GM18873 (cell line): ENCODE data around the gene PRKG1.
"Not testable (repeated sequence)": the region's sequence is repeated elsewhere in the genome, so short reads cannot be mapped to it uniquely, and the experiment has no call there.

Experiments used
- ATAC-seq: cut with Tn5 transposase; IDR thresholded peaks from one replicate; pipeline ENCODE4 v1.9.1; 2021; ENCODE audit warnings: mild to moderate bottlenecking, moderate library complexity, moderate number of reproducible peaks; ENCODE audit not compliant: unreplicated experiment, low FRiP score

Gene PRKG1

GRCh38 chr10:51112013-51112412 is 37.7 kb downstream of the PRKG1 start:
- no peak for ATAC-seq

- no peak for ATAC-seq
Observed at GRCh38 chr10:51113007-51113406, 38.7 kb downstream of the PRKG1 start.

- no peak for ATAC-seq
Observed at GRCh38 chr10:51117053-51117660, 42.9 kb downstream of the PRKG1 start.

GRCh38 chr10:51117794-51118193 is 43.5 kb downstream of the PRKG1 start:
- no peak for ATAC-seq

- no peak for ATAC-seq
Observed at GRCh38 chr10:51119441-51119840, 45.2 kb downstream of the PRKG1 start.

GRCh38 chr10:51121861-51122260 is 47.6 kb downstream of the PRKG1 start:
- no peak for ATAC-seq

- ATAC-seq = no peak
Observed at GRCh38 chr10:51124852-51125251, 50.6 kb downstream of the PRKG1 start.

- ATAC-seq = no peak
Observed at GRCh38 chr10:51125518-51125917, 51.2 kb downstream of the PRKG1 start.

GRCh38 chr10:51129946-51130544 is 55.8 kb downstream of the PRKG1 start:
- no peak for ATAC-seq

GRCh38 chr10:51137756-51138529 is 63.7 kb downstream of the PRKG1 start:
- ATAC-seq = no peak

- no peak for ATAC-seq
Observed at GRCh38 chr10:51139176-51139575, 64.9 kb downstream of the PRKG1 start.

GRCh38 chr10:51141010-51141409 is 66.7 kb downstream of the PRKG1 start:
- no peak for ATAC-seq

GRCh38 chr10:51144161-51144781 is 70.0 kb downstream of the PRKG1 start:
- no peak for ATAC-seq

GRCh38 chr10:51145375-51145774 is 71.1 kb downstream of the PRKG1 start:
- ATAC-seq = no peak

GRCh38 chr10:51147644-51148399 is 73.5 kb downstream of the PRKG1 start:
- ATAC-seq = no peak

GRCh38 chr10:51156926-51157325 is 82.6 kb downstream of the PRKG1 start:
- no peak for ATAC-seq

GRCh38 chr10:51158832-51159231 is 84.5 kb downstream of the PRKG1 start:
- ATAC-seq = no peak

- ATAC-seq = no peak
Observed at GRCh38 chr10:51159841-51160240, 85.6 kb downstream of the PRKG1 start.

GRCh38 chr10:51162002-51162401 is 87.7 kb downstream of the PRKG1 start:
- ATAC-seq = no peak

GRCh38 chr10:51163380-51164049 is 89.2 kb downstream of the PRKG1 start:
- ATAC-seq = not testable (repeated sequence)
